Measurements from ENCODE around the gene TBATA. TPM values are rescaled to one million over a fixed set of nuclear protein-coding genes. Genes with fewer than 3 reads are reported as not detected.

Gene TBATA
- total and polyA plus RNA-seq, 4 donors, result not detected

- DNase-seq (ENCODE audit: low spot score), result no peak
- Histone ChIP-seq H3K4me3 (ENCODE audit: low read depth in 1 of 3, low read length in 3 of 3) (no peak overlapping the region), H3K27me3 (ENCODE audit: control insufficient read depth in 4 of 4, insufficient read depth in 4 of 4, low read length in 3 of 4) (no peaks in the 10 kb centered on the region), H3K9ac (ENCODE audit: low read depth in 1 of 2, low read length in 2 of 2) (no peak overlapping the region), H3K36me3 (ENCODE audit: control insufficient read depth in 4 of 4, insufficient read depth in 3 of 4, low read depth in 1 of 4, low read length in 3 of 4) (no peaks in the 10 kb centered on the region), H3K4me1 (ENCODE audit: control insufficient read depth in 4 of 4, insufficient read depth in 4 of 4, low read length in 3 of 4) (no peaks in the 10 kb centered on the region), H3K27ac (ENCODE audit: low read depth in 1 of 2, low read length in 2 of 2) (no peak overlapping the region), H3K9me3 (ENCODE audit: control insufficient read depth in 4 of 4, low read length in 3 of 4) (no peaks in the 10 kb centered on the region)
- no peak for TF ChIP-seq REST (IDR thresholded peaks at IDR 0.05)
- TF ChIP-seq, protein P1, sequence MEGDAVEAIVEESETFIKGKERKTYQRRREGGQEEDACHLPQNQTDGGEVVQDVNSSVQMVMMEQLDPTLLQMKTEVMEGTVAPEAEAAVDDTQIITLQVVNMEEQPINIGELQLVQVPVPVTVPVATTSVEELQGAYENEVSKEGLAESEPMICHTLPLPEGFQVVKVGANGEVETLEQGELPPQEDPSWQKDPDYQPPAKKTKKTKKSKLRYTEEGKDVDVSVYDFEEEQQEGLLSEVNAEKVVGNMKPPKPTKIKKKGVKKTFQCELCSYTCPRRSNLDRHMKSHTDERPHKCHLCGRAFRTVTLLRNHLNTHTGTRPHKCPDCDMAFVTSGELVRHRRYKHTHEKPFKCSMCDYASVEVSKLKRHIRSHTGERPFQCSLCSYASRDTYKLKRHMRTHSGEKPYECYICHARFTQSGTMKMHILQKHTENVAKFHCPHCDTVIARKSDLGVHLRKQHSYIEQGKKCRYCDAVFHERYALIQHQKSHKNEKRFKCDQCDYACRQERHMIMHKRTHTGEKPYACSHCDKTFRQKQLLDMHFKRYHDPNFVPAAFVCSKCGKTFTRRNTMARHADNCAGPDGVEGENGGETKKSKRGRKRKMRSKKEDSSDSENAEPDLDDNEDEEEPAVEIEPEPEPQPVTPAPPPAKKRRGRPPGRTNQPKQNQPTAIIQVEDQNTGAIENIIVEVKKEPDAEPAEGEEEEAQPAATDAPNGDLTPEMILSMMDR (IDR thresholded peaks at IDR 0.05; ENCODE audit: low read depth, low read length, missing input control), result no peak
- TF ChIP-seq NR2F2 (IDR thresholded peaks at IDR 0.05), result no peak
- no peak for TF ChIP-seq ZBTB33 (IDR thresholded peaks at IDR 0.05)
- no peak for TF ChIP-seq YY1 (IDR thresholded peaks at IDR 0.05)
- no peak for TF ChIP-seq GABPA (IDR thresholded peaks at IDR 0.05 in 1 of 2, conservative IDR thresholded peaks at IDR 0.05 in 1 of 2)
- TF ChIP-seq HNF4G (IDR thresholded peaks at IDR 0.05), result no peak
- TF ChIP-seq RAD21 (IDR thresholded peaks at IDR 0.05), result no peak
- WGBS, result 96% methylated on average over 7 of the region's 7 CpGs
Observed at GRCh38 chr10:70752571-70752970, 32.6 kb downstream of the TBATA start.

DNA sequence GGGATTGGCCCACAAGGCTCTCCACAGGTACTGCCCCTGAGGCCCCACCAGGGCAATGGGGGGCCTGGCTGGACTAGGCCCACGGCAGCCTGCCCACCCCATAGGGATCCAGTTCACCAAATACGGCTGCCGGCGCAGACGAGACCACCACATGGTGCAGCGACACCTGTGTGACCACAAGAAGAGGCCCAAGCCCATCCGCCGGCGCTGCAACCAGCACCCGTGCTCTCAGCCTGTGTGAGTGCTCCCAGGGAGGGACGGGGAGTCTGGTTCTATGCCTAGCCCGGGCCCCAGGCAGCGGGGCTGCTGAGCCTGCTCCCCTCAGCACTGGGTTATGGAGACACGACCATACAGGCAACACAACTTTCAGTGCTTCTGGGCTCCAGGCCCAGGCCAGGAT lies 33.2 kb downstream of the TBATA start:
- Histone ChIP-seq H3K4me3 (ENCODE audit: low read depth in 1 of 3, low read length in 3 of 3) (no peak overlapping the region), H3K27ac (ENCODE audit: low read depth in 1 of 2, low read length in 2 of 2) (no peak overlapping the region), H3K9ac (ENCODE audit: low read depth in 1 of 2, low read length in 2 of 2) (no peak overlapping the region), H3K36me3 (ENCODE audit: control insufficient read depth in 4 of 4, insufficient read depth in 3 of 4, low read depth in 1 of 4, low read length in 3 of 4) (no peaks in the 10 kb centered on the region), H3K4me1 (ENCODE audit: control insufficient read depth in 4 of 4, insufficient read depth in 4 of 4, low read length in 3 of 4) (no peaks in the 10 kb centered on the region), H3K9me3 (ENCODE audit: control insufficient read depth in 4 of 4, low read length in 3 of 4) (no peaks in the 10 kb centered on the region), H3K27me3 (ENCODE audit: control insufficient read depth in 4 of 4, insufficient read depth in 4 of 4, low read length in 3 of 4) (no peaks in the 10 kb centered on the region)
- 94% methylated on average over 14 of the region's 14 CpGs for WGBS
- no peak for DNase-seq (ENCODE audit: low spot score)
- no peak for TF ChIP-seq RXRA (IDR thresholded peaks at IDR 0.05)
- no peak for TF ChIP-seq HNF4G (IDR thresholded peaks at IDR 0.05)
- no peak for TF ChIP-seq REST (IDR thresholded peaks at IDR 0.05)
- TF ChIP-seq, protein P1 (IDR thresholded peaks at IDR 0.05; ENCODE audit: low read depth, low read length, missing input control), result no peak
- TF ChIP-seq FOXA2 (IDR thresholded peaks at IDR 0.05), result no peak
- TF ChIP-seq, protein P2, sequence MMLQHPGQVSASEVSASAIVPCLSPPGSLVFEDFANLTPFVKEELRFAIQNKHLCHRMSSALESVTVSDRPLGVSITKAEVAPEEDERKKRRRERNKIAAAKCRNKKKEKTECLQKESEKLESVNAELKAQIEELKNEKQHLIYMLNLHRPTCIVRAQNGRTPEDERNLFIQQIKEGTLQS (IDR thresholded peaks at IDR 0.05), result no peak
- TF ChIP-seq RAD21 (IDR thresholded peaks at IDR 0.05), result no peak
- no peak for TF ChIP-seq YY1 (IDR thresholded peaks at IDR 0.05)
- TF ChIP-seq FOXA1 (IDR thresholded peaks at IDR 0.05), result no peak
- no peak for TF ChIP-seq EGR1 (IDR thresholded peaks at IDR 0.05; ENCODE audit: low read depth in 2 of 2)
- TF ChIP-seq GABPA (IDR thresholded peaks at IDR 0.05 in 1 of 2, conservative IDR thresholded peaks at IDR 0.05 in 1 of 2), result no peak
- no peak for TF ChIP-seq HNF4A (conservative IDR thresholded peaks at IDR 0.05)
- no peak for TF ChIP-seq NR2F2 (IDR thresholded peaks at IDR 0.05)
- no peak for TF ChIP-seq TAF1 (conservative IDR thresholded peaks at IDR 0.05)
- no peak for TF ChIP-seq JUND (IDR thresholded peaks at IDR 0.05)

Measured in liver (tissue), 9 donors.